Measurements from ENCODE around the gene ZNF653.
A peak's percentile ranks its signal among the peaks of the same experiment; 100 is the strongest.

The ZNF653 gene

GRCh38 chr19:11505504-11506100 lies at the start of gene ZNF653:
Gene ZNF653, minus strand, starts transcription at chr19:11505839. Its CDS starts 53 bp downstream, at chr19:11505786.
- DNase-seq, result peak; percentile 96

GRCh38 chr19:11555246-11555645 lies 49.6 kb upstream of the ZNF653 start:
- DNase-seq, result no peak

- no peak for DNase-seq
Observed at GRCh38 chr19:11554160-11554559, 48.5 kb upstream of the ZNF653 start.

GRCh38 chr19:11552666-11553372 lies 47.2 kb upstream of the ZNF653 start:
- no peak for DNase-seq

- peak; percentile 27 for DNase-seq
Observed at GRCh38 chr19:11551603-11552235, 46.1 kb upstream of the ZNF653 start.

- DNase-seq, result no peak
Observed at GRCh38 chr19:11550265-11550664, 44.6 kb upstream of the ZNF653 start.

- no peak for DNase-seq
Observed at GRCh38 chr19:11549386-11549953, 43.8 kb upstream of the ZNF653 start.

GRCh38 chr19:11547929-11548700 lies 42.5 kb upstream of the ZNF653 start:
- DNase-seq, result no peak

GRCh38 chr19:11541238-11541637 lies 35.6 kb upstream of the ZNF653 start:
- no peak for DNase-seq

- no peak for DNase-seq
Observed at GRCh38 chr19:11540645-11541044, 35.0 kb upstream of the ZNF653 start.

- peak; percentile 27 for DNase-seq
Observed at GRCh38 chr19:11539495-11540365, 34.1 kb upstream of the ZNF653 start.

GRCh38 chr19:11538232-11539036 lies 32.8 kb upstream of the ZNF653 start, which contains the start of gene CNN1:
Gene CNN1, plus strand, starts transcription at chr19:11538851. Its CDS starts 77 bp downstream, at chr19:11538928.
- no peak for DNase-seq

- DNase-seq, result peak; percentile 92
Observed at GRCh38 chr19:11535792-11536595, 30.4 kb upstream of the ZNF653 start.

GRCh38 chr19:11534948-11535347 lies 29.3 kb upstream of the ZNF653 start:
- DNase-seq, result peak; percentile 16

- DNase-seq, result no peak
Observed at GRCh38 chr19:11534538-11534937, 28.9 kb upstream of the ZNF653 start.

GRCh38 chr19:11530432-11530831 lies 24.8 kb upstream of the ZNF653 start:
- peak; percentile 98 for DNase-seq

GRCh38 chr19:11528551-11529341 lies 23.1 kb upstream of the ZNF653 start, which contains the start of gene ECSIT:
Gene ECSIT, minus strand, starts transcription at chr19:11529134. Its CDS starts 9,964 bp downstream, at chr19:11519170.
- DNase-seq, result peak; percentile 99

- DNase-seq, result no peak
Observed at GRCh38 chr19:11519138-11519537, 13.5 kb upstream of the ZNF653 start.

- no peak for DNase-seq
Observed at GRCh38 chr19:11513946-11514345, 8.3 kb upstream of the ZNF653 start.
